Left renal cortex interstitium (tissue), 4 donors: ENCODE measurements around the gene RHBDF1. TPM values are rescaled to one million over a fixed set of nuclear protein-coding genes. Genes with fewer than 3 reads are reported as not detected.

Source experiments
- polyA plus RNA-seq, 4 donors: library from polyadenylated mRNA; unstranded; fragments of 120-200 nt; gene quantifications; one replicate each; pipeline ENCODE4 v1.2.1, GENCODE V29; 2013; ENCODE audit not compliant: insufficient read length in 4 of 4

Gene RHBDF1
- polyA plus RNA-seq, 4 donors = 20.0 to 34.4 (median 26.5) TPM

Other genes with a start within 250 kb of the RHBDF1 start
- gene POLR3K, start 19.0 kb downstream of the RHBDF1 start, polyA plus RNA-seq = 10 to 100 TPM; 11.2 to 14.1 (median 12.1) TPM
- gene SNRNP25, start 18.8 kb downstream of the RHBDF1 start, polyA plus RNA-seq = 10 to 100 TPM; 42.9 to 54.2 (median 45.5) TPM
- gene MPG, start 5.6 kb upstream of the RHBDF1 start, polyA plus RNA-seq = 10 to 100 TPM; 16.6 to 41.7 (median 29.5) TPM
- 10 to 100 TPM; 23.4 to 38.1 (median 30.0) TPM for gene NPRL3, start 66.0 kb upstream of the RHBDF1 start, polyA plus RNA-seq
- gene HBZ, start 80.0 kb upstream of the RHBDF1 start, polyA plus RNA-seq = 1 to 10 TPM; 1.4 to 2.5 (median 2.0) TPM
- 1 to 10 TPM; 1.8 to 7.0 (median 5.7) TPM for gene HBM, start 93.3 kb upstream of the RHBDF1 start, polyA plus RNA-seq
- 1,000 to 10,000 TPM in 3 of 4 donors, 100 to 1,000 TPM in 1; 776 to 1,213 (median 1,160) TPM for gene HBA2, start 100.2 kb upstream of the RHBDF1 start, polyA plus RNA-seq
- 100 to 1,000 TPM; 481 to 856 (median 780) TPM for gene HBA1, start 104.0 kb upstream of the RHBDF1 start, polyA plus RNA-seq
- 1 to 10 TPM in 2 of 4 donors, under 1 TPM in 2; 0.77 to 1.2 (median 0.91) TPM for gene HBQ1, start 107.8 kb upstream of the RHBDF1 start, polyA plus RNA-seq
- gene LUC7L, start 156.8 kb upstream of the RHBDF1 start, polyA plus RNA-seq = 100 to 1,000 TPM in 3 of 4 donors, 10 to 100 TPM in 1; 98.9 to 185 (median 135) TPM
- 10 to 100 TPM; 63.7 to 91.2 (median 82.5) TPM for gene FAM234A, start 162.2 kb upstream of the RHBDF1 start, polyA plus RNA-seq
- gene RGS11, start 203.3 kb upstream of the RHBDF1 start, polyA plus RNA-seq = 1 to 10 TPM in 3 of 4 donors, under 1 TPM in 1; 0.46 to 2.7 (median 1.8) TPM
- 1 to 10 TPM; 2.0 to 6.0 (median 4.1) TPM for gene ARHGDIG, start 208.0 kb upstream of the RHBDF1 start, polyA plus RNA-seq
- 1 to 10 TPM in 2 of 4 donors, under 1 TPM in 2; 0.44 to 3.5 (median 1.7) TPM for gene PDIA2, start 210.5 kb upstream of the RHBDF1 start, polyA plus RNA-seq